GM12878 (cell line): ENCODE data around the gene SRD5A1. TPM values are rescaled to one million over a fixed set of nuclear protein-coding genes. Genes with fewer than 3 reads are reported as not detected.

Source experiments
- BMI1 ChIP-seq: fragments of 450-650 bp; IDR thresholded peaks from 2 replicates; pipeline ENCODE4 v1.6.1; 2016; ENCODE audit warnings: mild to moderate bottlenecking, moderate library complexity, borderline replicate concordance
- EED ChIP-seq: sonication (generic); IDR thresholded peaks from 2 replicates; pipeline ENCODE4 v1.6.1; 2016; ENCODE audit warnings: antibody characterized with exemption, low read depth
- HDAC6 ChIP-seq: fragments of 200-600 bp; sonication (generic); IDR thresholded peaks from one replicate; pipeline ENCODE4 v1.8.0; 2017; ENCODE audit warnings: antibody characterized with exemption; ENCODE audit not compliant: unreplicated experiment
- RAD51 ChIP-seq: fragments of 450-650 bp; IDR thresholded peaks from 2 replicates; pipeline ENCODE4 v1.6.1; 2016; ENCODE audit warnings: moderate library complexity, mild to moderate bottlenecking, inconsistent platforms
- polyA plus RNA-seq, 11 experiments: library from polyadenylated mRNA; depleted of rRNA in 4 of 11; unstranded in 6 of 11; stranded (reverse) in 5 of 11; fragments of >200 nt; fragmentation: Nextera tagmentation in 4 of 11; fragmentation: Illumina TruSeq in 1 of 11; extraction: Ambion mirVana in 4 of 11; extraction: Trizol in 1 of 11; gene quantifications; 1 replicate in 1 of 11; 2 replicates in 10 of 11; pipeline versions ENCODE4 v1.2.1 to v1.2.3, GENCODE V29; 2011 to 2016; ENCODE audit warnings: inconsistent platforms in 2 of 11, missing spikeins in 2 of 11, low read depth in 1 of 11
- total RNA-seq, 4 experiments: library from RNA; depleted of rRNA in 3 of 4; stranded (reverse); fragments of >200 nt in 3 of 4; fragmentation: Illumina TruSeq in 1 of 4; extraction: Trizol in 1 of 4; gene quantifications; 2 replicates each; pipeline versions ENCODE4 v1.2.1 to v1.2.3, GENCODE V29; 2013 to 2021
- TF ChIP-seq, protein P1 (sequence below): fragments of 450-650 bp; conservative IDR thresholded peaks from 2 replicates; pipeline ENCODE4 v1.6.1; 2017; ENCODE audit warnings: mild to moderate bottlenecking, moderate library complexity
- TF ChIP-seq, protein P2 (sequence below): IDR thresholded peaks from 2 replicates; pipeline ENCODE4 v1.6.1; 2011; ENCODE audit warnings: low read depth, mild to moderate bottlenecking, low read length, moderate library complexity, borderline replicate concordance; ENCODE audit errors: extremely low read depth
- TF ChIP-seq, protein P3 (sequence below): fragments of 450-650 bp; formaldehyde crosslinking; IDR thresholded peaks from 2 replicates; pipeline ENCODE4 v1.4.0; 2020; ENCODE audit warnings: mild to moderate bottlenecking, moderate library complexity

SRD5A1 gene
- total and polyA plus RNA-seq, 10 of the 15 experiments (the other 5 are each of a cell fraction or from before 2014, with no cell fraction given), result 0.76 to 20.1 (median 12.3) TPM

DNA sequence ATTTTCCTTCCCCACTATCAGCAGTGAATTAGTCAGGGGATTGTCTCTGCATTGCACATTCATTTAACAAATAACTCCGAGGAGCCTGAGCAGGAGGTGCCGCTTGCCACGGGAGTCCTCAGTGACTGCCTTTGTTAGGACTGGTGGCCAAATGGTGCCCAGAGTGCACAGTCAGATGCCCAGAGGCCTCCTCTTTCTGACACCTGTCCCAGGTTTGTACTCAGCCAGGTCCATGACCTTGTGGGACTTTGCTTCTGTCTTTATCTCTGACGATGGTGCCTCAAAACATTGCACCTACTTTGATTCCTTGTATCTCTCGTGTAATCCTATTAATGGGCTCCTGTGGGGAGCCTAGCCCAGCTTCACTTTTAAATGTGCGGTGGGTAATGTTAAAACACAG is 4.3 kb downstream of the SRD5A1 start (continued):
- TF ChIP-seq, protein P1, sequence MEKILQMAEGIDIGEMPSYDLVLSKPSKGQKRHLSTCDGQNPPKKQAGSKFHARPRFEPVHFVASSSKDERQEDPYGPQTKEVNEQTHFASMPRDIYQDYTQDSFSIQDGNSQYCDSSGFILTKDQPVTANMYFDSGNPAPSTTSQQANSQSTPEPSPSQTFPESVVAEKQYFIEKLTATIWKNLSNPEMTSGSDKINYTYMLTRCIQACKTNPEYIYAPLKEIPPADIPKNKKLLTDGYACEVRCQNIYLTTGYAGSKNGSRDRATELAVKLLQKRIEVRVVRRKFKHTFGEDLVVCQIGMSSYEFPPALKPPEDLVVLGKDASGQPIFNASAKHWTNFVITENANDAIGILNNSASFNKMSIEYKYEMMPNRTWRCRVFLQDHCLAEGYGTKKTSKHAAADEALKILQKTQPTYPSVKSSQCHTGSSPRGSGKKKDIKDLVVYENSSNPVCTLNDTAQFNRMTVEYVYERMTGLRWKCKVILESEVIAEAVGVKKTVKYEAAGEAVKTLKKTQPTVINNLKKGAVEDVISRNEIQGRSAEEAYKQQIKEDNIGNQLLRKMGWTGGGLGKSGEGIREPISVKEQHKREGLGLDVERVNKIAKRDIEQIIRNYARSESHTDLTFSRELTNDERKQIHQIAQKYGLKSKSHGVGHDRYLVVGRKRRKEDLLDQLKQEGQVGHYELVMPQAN, result no peak
- TF ChIP-seq, protein P2, sequence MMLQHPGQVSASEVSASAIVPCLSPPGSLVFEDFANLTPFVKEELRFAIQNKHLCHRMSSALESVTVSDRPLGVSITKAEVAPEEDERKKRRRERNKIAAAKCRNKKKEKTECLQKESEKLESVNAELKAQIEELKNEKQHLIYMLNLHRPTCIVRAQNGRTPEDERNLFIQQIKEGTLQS, result no peak
- no peak for TF ChIP-seq BMI1
- no peak for TF ChIP-seq HDAC6
- TF ChIP-seq, protein P3, sequence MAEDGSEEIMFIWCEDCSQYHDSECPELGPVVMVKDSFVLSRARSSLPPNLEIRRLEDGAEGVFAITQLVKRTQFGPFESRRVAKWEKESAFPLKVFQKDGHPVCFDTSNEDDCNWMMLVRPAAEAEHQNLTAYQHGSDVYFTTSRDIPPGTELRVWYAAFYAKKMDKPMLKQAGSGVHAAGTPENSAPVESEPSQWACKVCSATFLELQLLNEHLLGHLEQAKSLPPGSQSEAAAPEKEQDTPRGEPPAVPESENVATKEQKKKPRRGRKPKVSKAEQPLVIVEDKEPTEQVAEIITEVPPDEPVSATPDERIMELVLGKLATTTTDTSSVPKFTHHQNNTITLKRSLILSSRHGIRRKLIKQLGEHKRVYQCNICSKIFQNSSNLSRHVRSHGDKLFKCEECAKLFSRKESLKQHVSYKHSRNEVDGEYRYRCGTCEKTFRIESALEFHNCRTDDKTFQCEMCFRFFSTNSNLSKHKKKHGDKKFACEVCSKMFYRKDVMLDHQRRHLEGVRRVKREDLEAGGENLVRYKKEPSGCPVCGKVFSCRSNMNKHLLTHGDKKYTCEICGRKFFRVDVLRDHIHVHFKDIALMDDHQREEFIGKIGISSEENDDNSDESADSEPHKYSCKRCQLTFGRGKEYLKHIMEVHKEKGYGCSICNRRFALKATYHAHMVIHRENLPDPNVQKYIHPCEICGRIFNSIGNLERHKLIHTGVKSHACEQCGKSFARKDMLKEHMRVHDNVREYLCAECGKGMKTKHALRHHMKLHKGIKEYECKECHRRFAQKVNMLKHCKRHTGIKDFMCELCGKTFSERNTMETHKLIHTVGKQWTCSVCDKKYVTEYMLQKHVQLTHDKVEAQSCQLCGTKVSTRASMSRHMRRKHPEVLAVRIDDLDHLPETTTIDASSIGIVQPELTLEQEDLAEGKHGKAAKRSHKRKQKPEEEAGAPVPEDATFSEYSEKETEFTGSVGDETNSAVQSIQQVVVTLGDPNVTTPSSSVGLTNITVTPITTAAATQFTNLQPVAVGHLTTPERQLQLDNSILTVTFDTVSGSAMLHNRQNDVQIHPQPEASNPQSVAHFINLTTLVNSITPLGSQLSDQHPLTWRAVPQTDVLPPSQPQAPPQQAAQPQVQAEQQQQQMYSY (CRISPR knock-in tag), result no peak
- TF ChIP-seq EED, result no peak
- TF ChIP-seq RAD51, result no peak
- TF ChIP-seq, all 136 proteins: peak for 0
